H1 (cell line): ENCODE data around the gene MLC1. TPM values are rescaled to one million over a fixed set of nuclear protein-coding genes. Genes with fewer than 3 reads are reported as not detected.

Experiments used
- CREB1 ChIP-seq: IDR thresholded peaks from 2 replicates; pipeline ENCODE4 v1.6.1; 2012; ENCODE audit warnings: inconsistent platforms
- EZH2 ChIP-seq: fragments of 200-600 bp; sonication (generic); IDR thresholded peaks from 2 replicates; pipeline ENCODE4 v1.7.1; 2012; ENCODE audit warnings: low read depth, mild to moderate bottlenecking, moderate library complexity, low read length, inconsistent platforms; ENCODE audit not compliant: severe bottlenecking
- GABPA ChIP-seq: IDR thresholded peaks from 2 replicates; pipeline ENCODE4 v1.6.1; 2011; ENCODE audit warnings: mild to moderate bottlenecking, low read length, moderate library complexity, borderline replicate concordance; ENCODE audit not compliant: insufficient read depth
- GTF2F1 ChIP-seq: IDR thresholded peaks from 2 replicates; pipeline ENCODE4 v1.6.1; 2012; ENCODE audit warnings: low read depth, low read length, improper control_type of control experiment, borderline replicate concordance
- JUN ChIP-seq: IDR thresholded peaks from 2 replicates; pipeline ENCODE4 v1.6.1; 2011; ENCODE audit warnings: low read depth, mild to moderate bottlenecking, improper control_type of control experiment, low read length
- SIX5 ChIP-seq: IDR thresholded peaks from 2 replicates; pipeline ENCODE4 v1.6.1; 2011; ENCODE audit warnings: mild to moderate bottlenecking, low read depth, low read length
- polyA plus RNA-seq, 7 experiments: library from polyadenylated mRNA; depleted of rRNA in 3 of 7; stranded (reverse) in 5 of 7; unstranded in 2 of 7; fragments of >200 nt in 5 of 7; fragments of 200-250 nt in 2 of 7; gene quantifications; 1 replicate in 5 of 7; 2 replicates in 1 of 7; 4 replicates in 1 of 7; pipeline versions ENCODE4 v1.2.1 to v1.2.3, GENCODE V29; 2011 to 2013; ENCODE audit warnings: missing spikeins in 2 of 7, mixed read lengths in 2 of 7
- total RNA-seq: library from RNA; stranded (reverse); fragmentation: NEBNext Ultra II Directional; extraction: Animal tissue kit (Norgen Biotek cat#: 25700); gene quantifications from 2 replicates; pipeline ENCODE4 v1.2.1, GENCODE V29; 2021

MLC1 gene
- total and polyA plus RNA-seq, 2 of the 8 experiments (the other 6 are each of a cell fraction or from before 2014, with no cell fraction given): 0.20 TPM; not detected in 1

GRCh38 chr22:50040717-50041116, 44.5 kb downstream of the MLC1 start (continued):
- no peak for TF ChIP-seq CREB1
- no peak for TF ChIP-seq GTF2F1
- no peak for TF ChIP-seq SIX5
- no peak for TF ChIP-seq GABPA
- no peak for TF ChIP-seq EZH2
- TF ChIP-seq JUN: no peak
